Measurements from ENCODE around the gene THAP7.

THAP7 gene

DNA sequence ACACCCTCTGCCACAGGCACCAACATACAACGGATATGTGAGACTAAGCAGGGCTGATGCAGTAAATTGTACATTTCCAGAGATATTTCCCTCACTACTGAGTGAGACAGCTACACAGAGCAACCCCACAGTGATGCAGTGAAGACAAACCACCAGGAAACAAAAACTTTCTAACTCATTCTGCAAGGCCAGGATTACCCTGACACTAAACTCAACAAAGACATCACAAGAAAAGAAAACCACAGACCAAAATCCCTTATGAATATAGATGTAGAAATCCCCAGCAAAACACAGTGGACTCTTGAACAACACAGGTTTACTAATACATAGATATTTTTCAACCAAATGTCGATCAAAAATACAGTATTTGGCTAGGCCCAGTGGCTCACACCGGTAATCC, 32.0 kb upstream of the THAP7 start:
- DNase-seq (ENCODE audit: low read depth) = no peak
- TF ChIP-seq, protein P1, sequence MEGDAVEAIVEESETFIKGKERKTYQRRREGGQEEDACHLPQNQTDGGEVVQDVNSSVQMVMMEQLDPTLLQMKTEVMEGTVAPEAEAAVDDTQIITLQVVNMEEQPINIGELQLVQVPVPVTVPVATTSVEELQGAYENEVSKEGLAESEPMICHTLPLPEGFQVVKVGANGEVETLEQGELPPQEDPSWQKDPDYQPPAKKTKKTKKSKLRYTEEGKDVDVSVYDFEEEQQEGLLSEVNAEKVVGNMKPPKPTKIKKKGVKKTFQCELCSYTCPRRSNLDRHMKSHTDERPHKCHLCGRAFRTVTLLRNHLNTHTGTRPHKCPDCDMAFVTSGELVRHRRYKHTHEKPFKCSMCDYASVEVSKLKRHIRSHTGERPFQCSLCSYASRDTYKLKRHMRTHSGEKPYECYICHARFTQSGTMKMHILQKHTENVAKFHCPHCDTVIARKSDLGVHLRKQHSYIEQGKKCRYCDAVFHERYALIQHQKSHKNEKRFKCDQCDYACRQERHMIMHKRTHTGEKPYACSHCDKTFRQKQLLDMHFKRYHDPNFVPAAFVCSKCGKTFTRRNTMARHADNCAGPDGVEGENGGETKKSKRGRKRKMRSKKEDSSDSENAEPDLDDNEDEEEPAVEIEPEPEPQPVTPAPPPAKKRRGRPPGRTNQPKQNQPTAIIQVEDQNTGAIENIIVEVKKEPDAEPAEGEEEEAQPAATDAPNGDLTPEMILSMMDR (conservative IDR thresholded peaks at IDR 0.05; ENCODE audit: low read depth, low read length) = no peak
- H3K4me3 ChIP-seq (ENCODE audit: low read length) = no peak overlapping the region

DNA sequence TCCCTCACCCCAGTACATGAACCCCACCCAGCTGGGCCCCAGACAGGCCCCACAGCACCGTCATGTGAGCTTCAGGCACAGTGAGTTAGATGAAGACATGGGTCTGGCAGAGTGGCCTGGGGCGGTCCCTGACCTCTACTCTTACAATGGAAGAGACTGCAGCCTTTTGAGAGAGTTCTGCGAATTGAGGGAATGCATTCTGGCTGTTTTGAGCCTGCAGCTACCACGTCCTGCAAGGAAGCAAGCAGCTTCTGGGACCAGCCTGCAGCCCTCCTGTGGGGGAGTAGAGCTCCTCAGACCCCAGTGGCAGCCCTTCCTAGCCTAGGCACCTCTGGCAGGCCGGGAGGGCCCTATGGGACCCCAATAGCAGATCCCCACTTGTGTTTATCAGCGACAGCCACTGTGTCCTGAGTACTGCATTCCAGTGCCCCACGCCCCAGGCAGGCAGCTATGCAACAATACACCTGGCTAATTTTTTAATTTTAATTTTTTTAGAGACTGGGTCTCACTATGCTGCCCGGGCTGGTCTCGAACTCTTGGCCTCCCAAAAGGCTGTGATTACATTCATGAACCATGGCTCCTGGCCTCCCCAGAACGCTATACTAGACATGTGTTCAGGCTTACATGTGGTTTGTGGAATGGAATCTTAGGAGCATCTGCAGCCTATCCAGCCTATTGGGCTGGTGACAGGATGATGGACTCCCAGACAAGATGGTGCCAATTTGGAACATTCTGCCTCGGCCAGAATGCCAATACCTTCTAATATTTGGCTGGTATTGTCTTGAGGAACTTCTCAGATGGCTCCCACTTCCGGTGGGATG, 31.2 kb upstream of the THAP7 start:
- TF ChIP-seq, protein P1 (conservative IDR thresholded peaks at IDR 0.05; ENCODE audit: low read depth, low read length) = no peak
- no peak overlapping the region for H3K4me3 ChIP-seq (ENCODE audit: low read length)
- no peak for DNase-seq (ENCODE audit: low read depth)

DNA sequence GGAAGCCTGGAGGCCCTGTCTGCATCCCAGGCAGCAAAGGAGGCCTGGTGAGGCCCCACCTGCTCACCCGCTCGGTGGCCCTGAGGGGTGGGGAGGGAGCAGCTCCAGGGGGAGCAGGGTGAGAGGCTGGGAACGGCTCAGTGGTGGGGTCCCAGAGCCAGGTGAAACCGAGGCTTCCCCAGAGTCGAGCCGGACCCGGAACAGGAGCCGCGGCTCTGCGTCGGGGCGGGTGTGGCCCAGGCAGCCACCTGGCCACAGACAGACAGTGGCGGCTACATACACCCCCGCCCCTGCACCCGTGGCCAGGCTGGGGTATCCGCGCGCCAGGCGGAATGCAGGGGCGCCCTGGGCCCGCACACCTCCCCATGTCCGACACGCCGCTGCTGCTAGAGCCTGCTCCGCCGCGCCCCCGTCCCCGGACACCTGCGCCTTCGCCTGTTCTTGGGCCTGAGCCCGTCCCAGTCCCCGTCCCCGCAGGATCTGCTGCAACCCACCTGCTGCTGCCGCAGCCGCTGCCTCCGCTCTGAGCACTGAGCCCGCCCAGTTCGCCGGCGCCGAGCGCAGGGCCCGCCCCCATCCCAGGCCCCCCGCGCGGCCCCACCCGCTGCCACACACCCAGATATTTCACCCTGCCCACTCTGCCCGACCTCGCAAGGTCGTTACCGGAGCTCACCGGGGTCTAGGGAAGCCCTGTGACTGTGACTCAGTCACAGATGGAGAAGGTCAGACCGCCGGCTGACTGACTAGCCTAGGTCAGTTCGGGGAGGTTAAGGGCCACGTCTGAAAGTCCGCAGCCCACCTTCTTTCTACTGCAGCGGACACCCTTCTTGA, 30.3 kb upstream of the THAP7 start, which contains the start of gene SLC7A4:
SLC7A4 (minus strand) TSS at position 525 of the 831 bp plus-strand sequence. CDS start 749 bp downstream, outside the sequence.
- H3K4me3 ChIP-seq (ENCODE audit: low read length) = peak within 1 kb of the TSS; percentile 33
- TF ChIP-seq, protein P1 (conservative IDR thresholded peaks at IDR 0.05; ENCODE audit: low read depth, low read length) = no peak
- DNase-seq (ENCODE audit: low read depth) = no peak

DNA sequence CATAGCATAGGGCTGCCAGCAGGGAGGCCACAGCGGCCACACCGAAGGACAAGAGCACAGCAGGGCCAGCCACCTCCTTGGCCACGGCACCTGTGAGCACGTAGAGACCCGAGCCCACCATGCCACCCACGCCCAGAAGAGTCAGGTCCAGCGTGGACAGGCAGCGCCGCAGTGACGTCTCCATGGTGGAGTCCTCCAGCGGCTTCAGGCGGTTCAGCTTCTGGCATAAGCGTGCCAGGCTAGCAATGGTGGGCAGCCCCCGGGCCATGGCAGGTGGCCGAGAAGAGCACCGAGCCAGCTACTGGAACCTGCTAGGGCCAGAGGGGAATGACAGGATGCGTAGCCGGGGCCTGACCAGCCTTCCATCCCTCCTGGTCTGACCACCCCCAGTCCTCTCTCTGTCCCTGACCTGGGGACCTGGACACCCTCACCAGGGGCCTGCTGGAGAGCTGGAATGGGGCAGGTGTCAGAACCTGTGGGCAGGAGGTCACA, 29.7 kb upstream of the THAP7 start:
- no peak for DNase-seq (ENCODE audit: low read depth)
- H3K4me3 ChIP-seq (ENCODE audit: low read length) = peak overlapping the region; percentile 33
- TF ChIP-seq, protein P1 (conservative IDR thresholded peaks at IDR 0.05; ENCODE audit: low read depth, low read length) = no peak

DNA sequence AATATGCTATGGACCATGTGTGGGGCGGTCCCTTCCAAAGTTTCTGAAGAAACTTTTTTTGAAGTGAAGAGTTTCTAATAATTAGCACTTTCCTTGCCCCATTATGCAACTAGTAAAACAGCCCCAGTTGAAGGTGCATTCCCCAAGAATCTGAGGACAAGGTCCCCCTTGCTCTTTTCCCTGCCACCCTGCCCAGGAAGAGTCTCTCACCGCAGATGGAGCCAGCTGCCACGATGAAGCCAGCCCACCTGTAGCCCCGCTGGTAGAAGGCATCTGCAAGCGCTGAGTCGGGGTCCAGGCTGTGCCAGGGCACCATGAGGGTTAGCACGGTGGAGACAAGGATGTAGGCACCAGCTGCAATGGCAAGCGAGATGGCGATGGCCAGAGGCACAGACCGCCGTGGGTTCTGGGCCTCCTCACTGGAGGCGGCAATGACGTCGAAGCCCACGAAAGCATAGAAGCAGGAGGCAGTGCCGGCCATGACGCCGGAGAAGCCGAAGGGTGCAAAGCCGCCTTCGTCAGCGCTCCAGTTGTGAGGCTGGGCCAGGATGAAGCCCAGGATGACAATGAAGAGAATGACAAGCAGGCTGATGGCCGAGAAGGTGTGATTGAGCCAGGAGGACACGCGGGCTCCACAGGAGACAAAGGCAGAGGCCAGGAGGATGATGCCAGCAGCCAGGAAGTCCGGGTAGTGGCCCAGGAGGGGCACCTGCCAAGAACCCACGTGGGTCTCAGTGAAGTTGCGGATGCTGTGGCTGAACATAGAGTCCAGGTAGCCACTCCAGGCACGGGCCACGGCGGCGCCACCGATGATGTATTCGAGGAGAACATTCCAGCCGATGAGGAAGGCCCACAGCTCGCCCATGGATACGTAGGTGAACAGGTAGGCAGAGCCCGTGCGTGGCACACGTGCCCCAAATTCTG, 29.0 kb upstream of the THAP7 start:
- TF ChIP-seq, protein P1 (conservative IDR thresholded peaks at IDR 0.05; ENCODE audit: low read depth, low read length) = no peak
- no peak overlapping the region for H3K4me3 ChIP-seq (ENCODE audit: low read length)
- no peak for DNase-seq (ENCODE audit: low read depth)

DNA sequence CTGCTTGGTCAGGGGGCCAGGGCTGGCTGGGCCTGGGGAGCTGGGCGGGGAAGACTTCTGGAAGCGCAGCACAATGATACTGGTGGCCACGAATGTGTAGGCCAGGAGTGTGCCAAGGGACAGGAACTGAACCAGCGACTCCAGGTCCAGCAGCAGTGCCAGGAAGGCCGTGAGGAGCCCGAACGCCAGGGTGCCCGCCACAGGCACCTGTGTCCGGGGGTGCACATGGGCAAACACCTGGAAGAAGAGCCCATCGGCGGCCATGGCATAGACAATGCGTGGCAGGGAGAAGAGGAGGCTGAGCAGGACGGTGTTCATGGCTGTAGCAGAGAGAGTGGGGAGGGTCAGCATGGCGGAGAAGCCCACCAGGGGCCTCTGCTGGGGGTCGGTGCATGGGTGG, 28.1 kb upstream of the THAP7 start:
- no peak for DNase-seq (ENCODE audit: low read depth)
- TF ChIP-seq, protein P1 (conservative IDR thresholded peaks at IDR 0.05; ENCODE audit: low read depth, low read length) = no peak
- no peak overlapping the region for H3K4me3 ChIP-seq (ENCODE audit: low read length)
